ENCODE measurements around the gene ATP1B3.

Gene ATP1B3

DNA sequence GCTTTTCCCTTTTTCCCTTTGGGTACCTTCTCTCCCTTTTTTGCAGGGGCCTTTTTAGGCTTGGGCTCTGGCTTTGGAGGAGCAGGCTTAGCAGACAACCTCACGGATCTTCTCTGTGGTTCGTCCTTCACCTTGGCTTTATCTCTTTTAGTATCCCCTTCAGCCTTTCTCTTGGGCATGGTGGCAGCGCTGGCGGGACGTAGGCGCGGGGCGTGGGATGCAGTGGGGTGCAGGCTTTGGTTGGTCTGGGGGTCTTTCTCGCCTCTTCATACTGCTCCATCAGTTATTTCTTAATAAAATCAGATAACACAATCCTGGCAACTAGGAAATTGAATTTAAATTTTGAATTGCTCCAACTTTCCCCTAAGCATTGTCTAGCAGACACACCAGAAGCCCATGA, 11.3 kb upstream of the ATP1B3 start:
- no peak for TF ChIP-seq ZFP41 (tag by site-specific recombination; IDR thresholded peaks at IDR 0.05; ENCODE audit: borderline replicate concordance)
- TF ChIP-seq KLF10 (tag by site-specific recombination; IDR thresholded peaks at IDR 0.05): no peak
- no peak for TF ChIP-seq ZNF521 (tag by site-specific recombination; IDR thresholded peaks at IDR 0.05)
- no peak for TF ChIP-seq MZF1 (tag by site-specific recombination; IDR thresholded peaks at IDR 0.05; ENCODE audit: borderline replicate concordance)
- no peak for TF ChIP-seq ZNF354C (tag by site-specific recombination; IDR thresholded peaks at IDR 0.05; ENCODE audit: borderline replicate concordance, low read depth)
- no peak for TF ChIP-seq SCRT2 (tag by site-specific recombination; IDR thresholded peaks at IDR 0.05)
- TF ChIP-seq ZNF174 (tag by site-specific recombination; IDR thresholded peaks at IDR 0.05): no peak
- TF ChIP-seq ZSCAN5A (tag by site-specific recombination; IDR thresholded peaks at IDR 0.05): no peak
- TF ChIP-seq SP7 (tag by site-specific recombination; IDR thresholded peaks at IDR 0.05): no peak
- no peak for TF ChIP-seq TRIM28 (IDR thresholded peaks at IDR 0.05; ENCODE audit: borderline replicate concordance, low read length)
- TF ChIP-seq ZNF266 (tag by site-specific recombination; IDR thresholded peaks at IDR 0.05; ENCODE audit: low read depth): no peak
- POLR2A ChIA-PET: no interaction called here
- CTCF ChIA-PET: no interaction called here

GRCh38 chr3:141870091-141870687, 6.3 kb upstream of the ATP1B3 start:
- ChIA-PET POLR2A (no interaction called here), CTCF (interaction anchor here (0.6 to 0.7 kb wide), 2 partner anchors 13 to 324 kb away, joined by 3 to 6 read pairs; no protein-coding TSS in a partner anchor)
- no peaks in the 10 kb centered on the region for H3K36me3 ChIP-seq (ENCODE audit: control insufficient read depth in 2 of 2, insufficient read depth in 1 of 2, low read length in 2 of 2)
- no peaks in the 10 kb centered on the region for H3K9me3 ChIP-seq (ENCODE audit: control insufficient read depth, insufficient read depth, low read depth, low read length)
- no peaks in the 10 kb centered on the region for H3K4me1 ChIP-seq (ENCODE audit: control insufficient read depth, insufficient read depth, low read length)
- H3K4me3 ChIP-seq (ENCODE audit: low read depth, low read length): no peak overlapping the region
- H3K27ac ChIP-seq (ENCODE audit: extremely low read depth, low read depth, low read length): no peak overlapping the region
- TF ChIP-seq ZNF664 (tag by site-specific recombination; IDR thresholded peaks at IDR 0.05) (no peak), ZNF311 (tag by site-specific recombination; IDR thresholded peaks at IDR 0.05; ENCODE audit: borderline replicate concordance) (no peak), ZNF184 (tag by site-specific recombination; IDR thresholded peaks at IDR 0.05) (no peak), ZNF174 (tag by site-specific recombination; IDR thresholded peaks at IDR 0.05) (no peak), ZNF843 (tag by site-specific recombination; IDR thresholded peaks at IDR 0.05) (no peak), ZNF19 (tag by site-specific recombination; IDR thresholded peaks at IDR 0.05; ENCODE audit: low read depth) (no peak), ZNF223 (tag by site-specific recombination; IDR thresholded peaks at IDR 0.05) (no peak), ELK4 (IDR thresholded peaks at IDR 0.05; ENCODE audit: borderline replicate concordance, low read depth, low read length) (no peak), ZNF626 (tag by site-specific recombination; IDR thresholded peaks at IDR 0.05) (no peak), KLF17 (tag by site-specific recombination; IDR thresholded peaks at IDR 0.05) (no peak), ZNF501 (tag by site-specific recombination; IDR thresholded peaks at IDR 0.05) (no peak), ZNF76 (tag by site-specific recombination; IDR thresholded peaks at IDR 0.05; ENCODE audit: borderline replicate concordance, low read depth) (no peak), ZNF24 (tag by site-specific recombination; IDR thresholded peaks at IDR 0.05) (no peak), ZNF16 (tag by site-specific recombination; IDR thresholded peaks at IDR 0.05; ENCODE audit: low read depth) (no peak), ZNF404 (tag by site-specific recombination; IDR thresholded peaks at IDR 0.05) (no peak), ZNF571 (tag by site-specific recombination; IDR thresholded peaks at IDR 0.05) (no peak), ZNF558 (tag by site-specific recombination; IDR thresholded peaks at IDR 0.05) (no peak)
- TF ChIP-seq, protein P1, sequence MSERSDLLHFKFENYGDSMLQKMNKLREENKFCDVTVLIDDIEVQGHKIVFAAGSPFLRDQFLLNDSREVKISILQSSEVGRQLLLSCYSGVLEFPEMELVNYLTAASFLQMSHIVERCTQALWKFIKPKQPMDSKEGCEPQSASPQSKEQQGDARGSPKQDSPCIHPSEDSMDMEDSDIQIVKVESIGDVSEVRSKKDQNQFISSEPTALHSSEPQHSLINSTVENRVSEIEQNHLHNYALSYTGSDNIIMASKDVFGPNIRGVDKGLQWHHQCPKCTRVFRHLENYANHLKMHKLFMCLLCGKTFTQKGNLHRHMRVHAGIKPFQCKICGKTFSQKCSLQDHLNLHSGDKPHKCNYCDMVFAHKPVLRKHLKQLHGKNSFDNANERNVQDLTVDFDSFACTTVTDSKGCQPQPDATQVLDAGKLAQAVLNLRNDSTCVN (tag by site-specific recombination; optimal IDR thresholded peaks at IDR 0.05): no peak
- TF ChIP-seq, protein P2, sequence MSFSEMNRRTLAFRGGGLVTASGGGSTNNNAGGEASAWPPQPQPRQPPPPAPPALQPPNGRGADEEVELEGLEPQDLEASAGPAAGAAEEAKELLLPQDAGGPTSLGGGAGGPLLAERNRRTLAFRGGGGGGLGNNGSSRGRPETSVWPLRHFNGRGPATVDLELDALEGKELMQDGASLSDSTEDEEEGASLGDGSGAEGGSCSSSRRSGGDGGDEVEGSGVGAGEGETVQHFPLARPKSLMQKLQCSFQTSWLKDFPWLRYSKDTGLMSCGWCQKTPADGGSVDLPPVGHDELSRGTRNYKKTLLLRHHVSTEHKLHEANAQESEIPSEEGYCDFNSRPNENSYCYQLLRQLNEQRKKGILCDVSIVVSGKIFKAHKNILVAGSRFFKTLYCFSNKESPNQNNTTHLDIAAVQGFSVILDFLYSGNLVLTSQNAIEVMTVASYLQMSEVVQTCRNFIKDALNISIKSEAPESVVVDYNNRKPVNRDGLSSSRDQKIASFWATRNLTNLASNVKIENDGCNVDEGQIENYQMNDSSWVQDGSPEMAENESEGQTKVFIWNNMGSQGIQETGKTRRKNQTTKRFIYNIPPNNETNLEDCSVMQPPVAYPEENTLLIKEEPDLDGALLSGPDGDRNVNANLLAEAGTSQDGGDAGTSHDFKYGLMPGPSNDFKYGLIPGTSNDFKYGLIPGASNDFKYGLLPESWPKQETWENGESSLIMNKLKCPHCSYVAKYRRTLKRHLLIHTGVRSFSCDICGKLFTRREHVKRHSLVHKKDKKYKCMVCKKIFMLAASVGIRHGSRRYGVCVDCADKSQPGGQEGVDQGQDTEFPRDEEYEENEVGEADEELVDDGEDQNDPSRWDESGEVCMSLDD (tag by site-specific recombination; IDR thresholded peaks at IDR 0.05): no peak

More for the DNA sequence above, 11.3 kb upstream of the ATP1B3 start:
- H3K9me3 ChIP-seq (ENCODE audit: control insufficient read depth, insufficient read depth, low read depth, low read length): no peaks in the 10 kb centered on the region
- no peaks in the 10 kb centered on the region for H3K36me3 ChIP-seq (ENCODE audit: control insufficient read depth in 2 of 2, insufficient read depth in 1 of 2, low read length in 2 of 2)
- no peak overlapping the region for H3K4me3 ChIP-seq (ENCODE audit: low read depth, low read length)
- H3K4me1 ChIP-seq (ENCODE audit: control insufficient read depth, insufficient read depth, low read length): no peaks in the 10 kb centered on the region
- no peak overlapping the region for H3K27ac ChIP-seq (ENCODE audit: extremely low read depth, low read depth, low read length)
